Prostate gland (tissue), 2 donors: ENCODE results near the gene MAML2. TPM values are rescaled to one million over a fixed set of nuclear protein-coding genes. Genes with fewer than 3 reads are reported as not detected.

ENCODE experiments used
- DNase-seq: peaks from one replicate; pipeline ENCODE4 v3.0.0-alpha.2; 2019; ENCODE audit warnings: low spot score
- H3K27ac ChIP-seq, 2 donors: fragments of 200-600 bp; sonication (generic); 2 replicates each; pipeline ENCODE4 v1.5.1; 2017 to 2019
- H3K27me3 ChIP-seq: fragments of 200-600 bp; sonication (generic); replicated peaks from 2 replicates; pipeline ENCODE4 v1.5.1; 2019; ENCODE audit not compliant: insufficient read depth
- H3K36me3 ChIP-seq, 2 donors: fragments of 200-600 bp; sonication (generic); 1 replicate in 1 of 2; 2 replicates in 1 of 2; pipeline versions ENCODE4 v1.5.1 to v1.8.1; 2017 to 2019
- H3K4me1 ChIP-seq: fragments of 200-600 bp; sonication (generic); replicated peaks from 2 replicates; pipeline ENCODE4 v1.5.1; 2019
- H3K4me3 ChIP-seq, 2 donors: fragments of 200-600 bp; sonication (generic); 2 replicates each; pipeline ENCODE4 v1.5.1; 2017 to 2019
- H3K9me3 ChIP-seq: fragments of 200-600 bp; sonication (generic); 2 replicates; pipeline ENCODE4 v1.5.1; 2017
- POLR2A ChIP-seq: fragments of 450-650 bp; IDR thresholded peaks from one replicate; pipeline ENCODE4 v1.6.1; 2016; ENCODE audit warnings: antibody characterized with exemption, mild to moderate bottlenecking
- POLR2AphosphoS5 ChIP-seq: sonication (generic); formaldehyde crosslinking; IDR thresholded peaks from one replicate; pipeline ENCODE4 v1.6.1; 2017; ENCODE audit warnings: antibody characterized with exemption
- WGBS: methylation state at CpG from one replicate; pipeline ENCODE4 v1.1.5; 2018; 5-methylcytosine and 5-hydroxymethylcytosine counted together
- intact Hi-C: fragments of 100-400 bp; cut with DNase I; formaldehyde crosslinking; loops from one replicate; pipeline ENCODE4 v1.14.2; 2022
- total RNA-seq, 2 donors: library from RNA; depleted of rRNA; stranded (reverse); fragments of >200 nt; gene quantifications; one replicate each; pipeline ENCODE4 v1.1.0, GENCODE V29; 2016
- TF ChIP-seq, protein P1 (sequence below), 4 experiments: fragments of 200-600 bp in 2 of 4; fragments of 450-650 bp in 2 of 4; sonication (generic) in 2 of 4; IDR thresholded peaks; 1 replicate in 3 of 4; 2 replicates in 1 of 4; pipeline ENCODE4 v1.5.1; 2016 to 2019; ENCODE audit warnings: antibody characterized with exemption in 4 of 4, mild to moderate bottlenecking in 2 of 4, moderate library complexity in 2 of 4

MAML2 gene
- total RNA-seq, 2 donors from 2014 or later: 28.9 to 30.4 TPM

DNA sequence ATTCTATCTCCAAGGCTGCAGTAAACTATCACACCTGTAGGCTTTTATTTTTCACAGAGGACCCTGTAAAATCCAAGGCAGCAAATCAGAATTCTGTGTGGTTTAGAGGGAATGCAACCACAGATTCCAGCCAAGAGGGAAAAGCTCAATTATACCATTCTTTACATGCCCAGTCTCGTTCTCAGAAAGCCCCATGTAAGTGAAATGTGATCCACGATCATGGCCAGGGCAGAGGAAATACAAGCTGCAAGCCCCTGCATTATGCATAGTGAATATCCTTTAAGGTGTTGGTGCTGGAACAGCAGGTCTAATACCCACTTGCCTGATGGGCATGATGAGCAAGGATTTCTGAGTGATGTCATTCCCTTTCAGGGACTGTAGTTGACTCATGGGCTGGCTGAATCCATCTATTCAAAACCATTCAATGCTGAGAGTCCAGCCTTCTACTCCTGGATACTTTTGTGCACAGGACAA is 220.4 kb downstream of the MAML2 start:
- no peak overlapping the region for H3K4me3 ChIP-seq
- H3K27me3 ChIP-seq: no peaks in the 10 kb centered on the region
- WGBS: 33% methylated on average over 2 of the region's 2 CpGs
- intact Hi-C loops: no loop called here
- DNase-seq: peak; percentile 54
- TF ChIP-seq POLR2A (no peak), POLR2AphosphoS5 (peak; percentile 73)
- TF ChIP-seq, protein P1, sequence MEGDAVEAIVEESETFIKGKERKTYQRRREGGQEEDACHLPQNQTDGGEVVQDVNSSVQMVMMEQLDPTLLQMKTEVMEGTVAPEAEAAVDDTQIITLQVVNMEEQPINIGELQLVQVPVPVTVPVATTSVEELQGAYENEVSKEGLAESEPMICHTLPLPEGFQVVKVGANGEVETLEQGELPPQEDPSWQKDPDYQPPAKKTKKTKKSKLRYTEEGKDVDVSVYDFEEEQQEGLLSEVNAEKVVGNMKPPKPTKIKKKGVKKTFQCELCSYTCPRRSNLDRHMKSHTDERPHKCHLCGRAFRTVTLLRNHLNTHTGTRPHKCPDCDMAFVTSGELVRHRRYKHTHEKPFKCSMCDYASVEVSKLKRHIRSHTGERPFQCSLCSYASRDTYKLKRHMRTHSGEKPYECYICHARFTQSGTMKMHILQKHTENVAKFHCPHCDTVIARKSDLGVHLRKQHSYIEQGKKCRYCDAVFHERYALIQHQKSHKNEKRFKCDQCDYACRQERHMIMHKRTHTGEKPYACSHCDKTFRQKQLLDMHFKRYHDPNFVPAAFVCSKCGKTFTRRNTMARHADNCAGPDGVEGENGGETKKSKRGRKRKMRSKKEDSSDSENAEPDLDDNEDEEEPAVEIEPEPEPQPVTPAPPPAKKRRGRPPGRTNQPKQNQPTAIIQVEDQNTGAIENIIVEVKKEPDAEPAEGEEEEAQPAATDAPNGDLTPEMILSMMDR (IDR thresholded peaks at IDR 0.05): peak in 2 of 4 experiments; percentile 46 to 53
- H3K4me1 ChIP-seq: no peaks in the 10 kb centered on the region
- H3K27ac ChIP-seq: no peak overlapping the region
- H3K9me3 ChIP-seq: no peaks in the 10 kb centered on the region
- H3K36me3 ChIP-seq: no peaks in the 10 kb centered on the region

DNA sequence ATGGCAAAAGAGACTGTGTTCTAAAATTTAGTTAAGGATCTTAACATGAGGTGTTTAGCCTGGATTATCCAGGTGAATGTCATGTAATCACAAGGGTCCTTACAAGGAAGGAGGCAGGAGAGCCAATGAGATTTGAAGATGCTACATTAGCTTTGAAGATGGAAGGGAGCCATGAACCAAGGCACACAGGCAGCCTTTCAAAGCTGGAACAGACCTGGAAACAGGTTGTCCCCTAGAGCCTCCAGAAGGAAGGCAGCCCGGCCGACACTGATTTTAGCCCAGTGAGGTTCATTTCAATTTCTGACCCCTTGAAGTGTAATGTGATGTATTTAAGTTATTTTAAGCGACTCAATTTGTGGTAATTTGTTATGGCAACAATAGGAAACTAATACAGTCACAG is 223.8 kb downstream of the MAML2 start:
- Histone ChIP-seq H3K9me3 (no peaks in the 10 kb centered on the region), H3K27me3 (no peaks in the 10 kb centered on the region), H3K4me3 (no peak overlapping the region), H3K27ac (no peak overlapping the region), H3K36me3 (no peaks in the 10 kb centered on the region), H3K4me1 (no peaks in the 10 kb centered on the region)
- no peak for TF ChIP-seq POLR2AphosphoS5
- TF ChIP-seq, protein P1 (IDR thresholded peaks at IDR 0.05): no peak
- no peak for TF ChIP-seq POLR2A
- intact Hi-C loops: no loop called here
- DNase-seq: no peak
- 61% methylated on average over 3 of the region's 3 CpGs for WGBS

DNA sequence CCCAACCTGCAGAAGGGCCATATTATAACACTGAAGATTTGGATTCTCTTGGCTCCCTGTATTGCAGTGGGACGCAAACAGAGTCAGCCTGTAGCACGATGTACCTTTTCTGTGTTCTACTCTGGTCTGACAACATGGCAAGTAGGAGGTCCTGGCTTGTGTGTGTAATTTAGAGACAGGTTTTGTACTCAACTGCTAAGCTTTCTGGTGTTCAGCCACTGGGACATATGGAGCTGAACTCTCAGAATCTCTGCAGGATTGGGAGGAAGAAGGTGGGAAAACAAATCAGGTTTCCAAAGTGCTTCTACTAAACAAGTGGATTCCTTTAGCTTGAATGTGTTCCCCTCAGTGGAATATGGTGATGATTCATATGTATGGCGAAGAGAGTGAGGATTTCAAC is 226.6 kb downstream of the MAML2 start:
- 81% methylated on average over 3 of the region's 3 CpGs for WGBS
- Histone ChIP-seq H3K27ac (no peak overlapping the region), H3K27me3 (no peaks in the 10 kb centered on the region), H3K36me3 (no peaks in the 10 kb centered on the region), H3K4me1 (no peaks in the 10 kb centered on the region), H3K4me3 (no peak overlapping the region), H3K9me3 (no peaks in the 10 kb centered on the region)
- no peak for DNase-seq
- TF ChIP-seq POLR2A (no peak), POLR2AphosphoS5 (no peak)
- TF ChIP-seq, protein P1 (IDR thresholded peaks at IDR 0.05): no peak
- intact Hi-C loops: no loop called here

DNA sequence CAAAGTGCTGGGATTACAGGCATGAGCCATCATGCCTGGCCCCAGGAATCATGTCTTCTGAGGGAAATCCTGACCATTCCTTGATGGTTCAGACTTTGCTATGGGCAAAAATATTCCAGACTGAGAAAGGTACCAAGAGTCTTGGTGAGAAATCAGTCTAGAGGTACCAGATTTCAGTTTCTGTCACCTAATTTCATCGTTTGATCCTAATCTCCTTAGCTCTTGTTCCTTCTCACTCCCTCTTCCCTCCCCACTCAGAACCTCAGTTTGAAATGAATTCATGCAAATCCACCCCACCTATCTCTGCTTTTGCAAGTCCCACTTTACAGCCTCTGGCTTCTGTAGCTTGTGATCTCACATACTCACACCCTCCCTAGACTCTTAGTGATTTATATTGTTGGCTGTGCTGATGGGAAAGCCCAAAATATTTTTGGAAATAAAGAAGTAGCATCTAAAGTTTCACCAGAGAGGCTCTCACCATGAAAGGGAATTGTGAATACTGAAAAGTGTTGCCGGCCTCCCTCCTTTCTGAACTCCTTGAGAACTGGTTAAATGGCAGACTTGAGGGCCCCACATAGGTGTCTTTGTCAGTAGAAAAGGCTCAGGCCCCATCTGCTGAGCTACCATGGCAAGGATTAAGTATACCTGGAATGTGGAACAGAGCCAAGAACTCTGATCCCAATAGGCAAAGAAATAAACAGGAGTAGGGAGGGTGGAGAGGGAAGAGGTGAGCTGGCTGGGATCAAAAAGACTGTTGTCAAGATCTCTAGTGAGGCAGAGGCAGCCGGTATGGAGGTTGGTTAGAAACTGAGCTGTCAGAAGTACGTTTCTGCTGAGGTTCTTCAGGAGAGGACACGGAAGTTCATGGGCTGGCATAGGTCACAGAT is 228.6 kb downstream of the MAML2 start:
- Histone ChIP-seq H3K9me3 (no peaks in the 10 kb centered on the region), H3K36me3 (no peaks in the 10 kb centered on the region), H3K4me3 (no peak overlapping the region), H3K27me3 (no peaks in the 10 kb centered on the region), H3K27ac (peak overlapping the region; percentile 38 to 63), H3K4me1 (no peaks in the 10 kb centered on the region)
- TF ChIP-seq POLR2AphosphoS5 (no peak), POLR2A (no peak)
- TF ChIP-seq, protein P1 (IDR thresholded peaks at IDR 0.05): no peak
- intact Hi-C loops: no loop called here
- DNase-seq: peak; percentile 23
- 38% methylated on average over 5 of the region's 5 CpGs for WGBS
